GM19328 (cell line): ENCODE results near the gene LRFN2.

Experiments used
- ATAC-seq: cut with Tn5 transposase; IDR thresholded peaks from one replicate; pipeline ENCODE4 v1.9.1; 2021; ENCODE audit warnings: mild to moderate bottlenecking, moderate library complexity; ENCODE audit not compliant: unreplicated experiment

Gene LRFN2

GRCh38 chr6:40545954-40546353 lies 41.2 kb downstream of the LRFN2 start:
- ATAC-seq = no peak

DNA sequence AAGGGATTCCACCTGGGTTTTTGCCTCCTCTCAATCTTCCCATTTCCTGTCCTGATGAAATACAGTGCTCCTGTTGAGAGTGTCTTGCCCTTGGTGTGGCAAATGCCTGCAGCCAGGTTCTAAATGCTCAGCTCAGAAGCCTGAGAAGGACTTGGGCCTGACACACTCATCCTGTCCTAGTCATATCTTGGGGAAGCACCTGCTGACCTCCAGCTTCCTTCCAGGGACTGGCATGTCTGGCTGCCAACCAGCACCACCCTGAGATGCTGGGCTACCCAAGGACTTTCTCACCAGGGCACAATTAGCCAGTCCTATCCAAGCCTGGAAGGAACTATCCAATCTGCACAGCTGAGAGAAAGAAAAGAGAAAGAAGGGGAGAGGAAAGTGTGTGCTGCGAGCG lies 43.4 kb downstream of the LRFN2 start:
- no peak for ATAC-seq

DNA sequence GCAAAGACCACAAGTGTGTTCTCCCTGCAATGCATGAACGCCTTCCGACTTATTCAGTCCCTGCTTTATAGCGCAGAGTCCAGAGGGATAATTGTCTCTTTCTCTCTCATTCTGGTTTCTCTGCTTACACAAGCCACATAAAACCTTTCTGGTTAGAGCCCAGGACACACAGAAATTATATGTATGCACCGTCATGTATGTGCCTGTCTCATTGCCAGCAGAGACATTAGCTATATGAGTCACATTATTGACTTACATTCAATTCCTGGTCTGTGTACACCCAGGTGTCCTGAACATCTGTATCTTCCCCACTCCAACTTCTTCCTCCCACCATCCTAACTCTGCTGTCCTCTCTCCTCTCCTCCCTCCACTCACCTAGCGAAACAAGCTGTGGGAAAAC lies 44.0 kb downstream of the LRFN2 start:
- ATAC-seq = no peak

- ATAC-seq = no peak
These were observed 44.9 kb downstream of the LRFN2 start for GRCh38 chr6:40542175-40542764.

DNA sequence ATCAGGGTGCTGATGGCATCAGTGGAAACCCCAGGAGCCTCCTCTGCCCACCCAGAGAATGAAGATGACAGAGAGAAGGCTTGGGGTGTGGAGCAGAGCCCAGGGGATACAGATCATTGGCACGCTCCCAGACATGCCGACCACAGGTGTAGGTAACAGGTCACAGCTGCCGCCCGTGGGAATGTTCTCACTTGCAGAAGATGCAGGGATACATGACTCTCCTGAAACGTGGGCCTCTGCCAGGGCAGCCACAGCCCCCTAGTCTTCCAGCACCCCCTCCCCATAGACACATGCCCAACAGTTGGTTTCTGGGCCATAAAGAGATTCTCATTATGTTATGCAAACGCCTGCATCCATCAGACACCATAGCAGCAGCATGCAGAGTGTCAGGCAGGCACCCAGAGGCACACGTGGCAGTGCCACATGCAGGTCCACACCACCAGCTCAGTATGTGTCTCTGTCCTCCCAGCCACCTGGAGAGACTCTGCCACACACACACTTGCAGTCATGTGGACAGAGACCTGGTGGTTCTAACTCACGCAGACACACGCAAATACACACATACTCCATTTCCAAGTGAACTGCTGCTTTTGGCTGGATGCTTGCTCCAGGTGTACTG lies 45.5 kb downstream of the LRFN2 start:
- no peak for ATAC-seq

GRCh38 chr6:40540790-40541189 lies 46.4 kb downstream of the LRFN2 start:
- no peak for ATAC-seq

GRCh38 chr6:40539853-40540252 lies 47.3 kb downstream of the LRFN2 start:
- no peak for ATAC-seq

DNA sequence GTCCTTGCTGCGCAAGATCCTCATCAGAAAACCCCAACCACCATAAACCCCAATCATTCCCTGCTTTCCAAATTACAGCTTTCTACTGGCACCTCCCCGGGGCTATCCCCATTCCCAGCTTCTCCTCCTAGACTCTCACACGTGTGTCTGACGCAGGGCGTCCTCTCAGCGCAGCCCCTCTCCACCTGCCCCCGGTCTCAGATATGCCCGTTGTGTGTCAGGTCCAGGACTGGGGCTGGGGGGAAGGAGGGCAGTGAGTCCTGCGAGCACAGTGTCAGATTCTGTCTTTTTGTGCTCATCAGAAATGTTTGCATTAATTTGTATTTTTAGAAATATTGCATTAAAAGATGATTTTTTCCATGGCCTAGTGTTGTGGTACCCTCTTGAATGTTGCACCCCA lies 48.6 kb downstream of the LRFN2 start:
- ATAC-seq = no peak

DNA sequence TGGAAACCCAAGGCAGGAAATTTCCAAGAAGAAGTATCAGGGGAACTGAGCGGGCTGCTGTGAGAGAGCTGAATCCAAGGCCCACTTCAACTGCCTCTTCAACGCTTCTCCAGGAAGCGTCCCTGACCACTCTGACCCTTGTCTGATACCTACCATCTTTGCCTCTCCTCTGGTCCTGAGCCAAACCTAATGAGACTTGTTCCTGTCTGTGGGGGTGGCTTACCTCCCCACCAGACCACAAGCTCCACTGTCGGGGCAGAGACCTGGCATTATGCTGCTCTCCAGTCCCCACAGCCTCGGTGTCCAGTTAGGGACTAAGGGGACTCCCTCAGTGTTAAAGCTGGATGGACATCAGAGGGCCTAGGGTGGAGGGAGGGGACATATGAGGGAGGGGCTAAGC lies 49.7 kb downstream of the LRFN2 start:
- ATAC-seq = no peak

GRCh38 chr6:40536442-40536841 lies 50.7 kb downstream of the LRFN2 start:
- ATAC-seq = no peak

DNA sequence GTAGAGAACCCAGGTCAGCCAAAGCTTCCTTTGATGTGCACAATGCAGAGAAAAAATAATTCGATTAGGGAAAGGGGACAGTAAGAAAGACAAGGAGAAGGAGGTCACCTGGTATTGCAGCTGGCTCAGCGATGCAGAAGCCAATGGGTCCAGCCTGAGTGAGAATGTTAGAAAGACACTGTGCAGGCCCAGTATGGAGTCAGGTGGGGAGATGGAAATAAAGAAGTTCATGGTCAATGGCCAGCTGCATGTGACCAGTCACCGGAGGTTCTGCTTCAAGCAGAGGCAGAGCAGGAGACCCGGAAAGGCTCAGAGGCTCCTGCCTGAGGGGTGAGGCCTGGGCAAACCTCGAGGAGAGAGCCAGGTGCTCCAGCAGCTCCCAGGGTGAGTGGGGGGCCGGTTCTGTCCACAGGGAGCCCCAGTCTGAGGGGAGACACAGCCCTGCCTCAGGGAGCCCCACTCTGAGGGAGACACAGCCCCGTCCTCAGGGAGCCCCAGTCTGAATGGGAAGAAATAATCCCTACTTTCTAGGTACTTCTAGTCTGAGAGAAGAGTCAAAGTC lies 51.3 kb downstream of the LRFN2 start:
- ATAC-seq = no peak

- ATAC-seq = no peak
These were observed 51.9 kb downstream of the LRFN2 start for GRCh38 chr6:40535110-40535818.

DNA sequence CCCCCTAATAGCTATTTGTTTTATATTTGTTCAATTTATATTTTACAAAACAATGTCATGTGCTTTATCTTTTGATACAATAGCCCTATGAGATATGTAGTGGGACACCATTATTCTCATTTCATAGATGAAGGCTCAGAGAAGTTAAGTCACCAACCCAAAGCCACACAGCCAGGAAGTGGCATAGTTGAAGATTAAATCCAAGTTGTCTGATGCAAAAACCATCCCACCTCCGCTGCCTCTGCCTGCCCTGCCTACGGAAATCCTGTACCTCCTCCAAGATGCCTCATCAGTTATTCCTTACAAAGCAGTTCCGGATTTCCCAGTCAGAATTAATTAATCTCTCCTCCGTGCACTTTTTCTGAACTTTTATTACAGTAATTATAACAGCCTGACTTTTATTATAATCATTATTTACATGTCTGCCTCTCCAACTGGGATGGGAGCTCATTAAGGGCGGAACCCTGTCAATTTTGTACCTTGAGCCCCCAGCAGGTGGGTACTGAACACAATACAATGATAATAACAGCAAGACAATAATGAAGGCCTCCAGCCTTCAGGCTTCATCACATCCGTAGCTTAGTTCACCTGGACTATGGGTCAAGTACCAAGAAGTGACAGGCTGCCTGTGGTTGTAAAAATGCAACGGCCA lies 54.7 kb downstream of the LRFN2 start:
- ATAC-seq = no peak

DNA sequence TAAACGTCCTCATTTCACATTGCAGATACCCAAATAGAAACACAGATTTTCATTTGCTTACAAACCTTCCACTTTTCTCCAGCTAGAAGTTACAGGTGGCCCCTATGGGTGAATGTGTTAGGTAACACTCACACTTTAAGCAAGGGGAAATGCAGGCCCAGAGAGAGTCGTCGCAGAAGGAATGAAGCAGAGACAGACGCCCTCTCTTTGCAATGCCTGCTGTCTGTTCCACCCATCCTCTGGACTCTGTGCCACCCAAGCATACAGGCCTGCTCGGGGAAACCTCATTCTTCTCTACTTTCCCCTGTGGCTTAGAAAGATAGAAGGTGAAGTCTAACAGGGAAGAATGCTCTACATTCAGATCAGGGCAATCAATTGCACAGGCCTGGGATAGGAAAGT lies 57.2 kb downstream of the LRFN2 start:
- ATAC-seq = no peak

GRCh38 chr6:40529040-40529439 lies 58.1 kb downstream of the LRFN2 start:
- ATAC-seq = no peak

GRCh38 chr6:40528051-40528450 lies 59.1 kb downstream of the LRFN2 start:
- no peak for ATAC-seq

DNA sequence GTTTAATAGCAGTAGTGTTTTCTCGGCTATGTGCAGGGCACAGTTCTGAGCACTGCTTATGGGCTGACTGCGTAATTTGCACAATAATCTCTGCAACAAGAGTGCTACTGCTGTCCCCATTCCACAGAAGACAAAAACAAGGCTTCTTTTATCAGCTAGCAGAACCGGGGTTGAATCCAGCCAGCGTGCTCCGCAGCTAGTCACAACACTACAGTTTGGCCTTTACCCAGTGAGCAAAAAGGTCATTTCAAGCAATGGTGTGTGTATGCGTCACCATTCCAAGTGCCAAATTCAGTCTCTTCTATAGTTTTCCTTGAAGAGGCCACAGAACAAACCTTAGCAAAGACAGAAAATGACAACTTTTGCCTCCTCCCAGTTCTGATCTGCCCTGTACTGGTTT lies 61.1 kb downstream of the LRFN2 start:
- ATAC-seq = no peak

DNA sequence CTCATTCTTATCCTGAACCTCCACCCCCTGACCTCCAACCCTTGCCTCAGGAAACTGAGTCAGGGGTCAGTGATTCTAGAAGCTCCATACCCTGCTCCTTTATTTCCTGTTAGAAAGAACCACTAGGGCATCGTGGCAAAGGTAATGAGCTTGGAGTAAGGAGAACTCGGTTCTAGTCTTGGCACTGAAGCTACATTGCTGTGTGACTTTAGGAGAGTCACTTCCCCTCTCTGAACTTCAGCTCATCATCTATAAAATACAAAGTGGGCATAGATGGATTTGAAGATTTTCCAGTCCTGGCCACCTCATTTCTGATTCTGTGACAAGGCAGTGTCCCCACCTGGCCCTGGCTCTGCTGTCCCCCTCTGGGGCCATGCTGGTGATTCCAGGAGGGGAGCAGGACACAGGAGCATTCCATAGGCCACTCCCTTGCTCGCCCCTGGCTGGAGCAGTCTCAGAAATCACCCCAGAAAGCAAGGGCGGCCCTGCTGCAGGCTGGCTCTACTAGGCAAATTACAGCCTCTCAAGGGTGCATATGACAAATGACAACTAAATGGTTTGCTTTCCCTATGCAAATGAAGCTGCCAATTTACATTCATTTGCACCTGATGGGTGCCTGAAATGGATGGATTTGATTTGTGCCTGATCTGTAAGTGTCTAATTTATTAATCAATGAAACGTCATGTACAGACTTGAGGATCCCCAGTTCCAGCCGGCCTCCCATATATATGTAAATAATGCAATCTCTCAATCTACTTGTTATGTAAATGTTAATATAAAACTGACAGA lies 62.2 kb downstream of the LRFN2 start:
- ATAC-seq = no peak

DNA sequence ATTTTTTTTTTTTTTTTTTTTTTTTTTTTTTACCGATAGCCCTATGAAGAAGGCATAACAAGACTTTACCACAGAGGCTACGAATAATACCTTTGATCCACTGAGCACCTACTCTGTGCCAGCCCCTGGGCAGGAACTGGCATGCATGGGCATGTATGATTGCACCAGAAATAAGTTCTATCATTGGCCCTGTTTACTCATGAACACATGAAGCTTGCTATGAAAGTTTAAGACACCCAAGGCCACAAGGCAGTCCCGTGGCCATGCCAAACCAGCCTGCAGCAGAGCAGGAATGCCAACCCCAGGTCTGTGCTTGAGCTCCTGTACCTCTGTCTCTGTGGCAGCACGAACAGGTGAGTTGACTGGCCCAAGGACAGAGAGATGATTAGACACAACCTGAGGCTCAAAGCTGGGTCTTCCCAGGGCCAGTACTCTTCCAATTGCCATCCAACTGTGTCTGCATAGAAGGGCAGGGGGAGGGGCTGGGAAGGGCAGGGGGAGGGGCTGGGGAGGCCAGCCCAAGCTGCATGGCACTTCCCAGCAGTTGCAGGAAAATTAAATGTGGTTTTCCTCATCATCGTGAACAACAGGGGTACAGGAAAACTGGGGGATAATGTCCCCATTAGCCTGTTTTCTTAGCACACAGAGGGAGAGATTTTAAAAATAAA lies 63.5 kb downstream of the LRFN2 start:
- ATAC-seq = no peak

- ATAC-seq = no peak
These were observed 65.7 kb downstream of the LRFN2 start for GRCh38 chr6:40521496-40521895.
